Measurements from ENCODE around the gene NSD1.

The NSD1 gene

DNA sequence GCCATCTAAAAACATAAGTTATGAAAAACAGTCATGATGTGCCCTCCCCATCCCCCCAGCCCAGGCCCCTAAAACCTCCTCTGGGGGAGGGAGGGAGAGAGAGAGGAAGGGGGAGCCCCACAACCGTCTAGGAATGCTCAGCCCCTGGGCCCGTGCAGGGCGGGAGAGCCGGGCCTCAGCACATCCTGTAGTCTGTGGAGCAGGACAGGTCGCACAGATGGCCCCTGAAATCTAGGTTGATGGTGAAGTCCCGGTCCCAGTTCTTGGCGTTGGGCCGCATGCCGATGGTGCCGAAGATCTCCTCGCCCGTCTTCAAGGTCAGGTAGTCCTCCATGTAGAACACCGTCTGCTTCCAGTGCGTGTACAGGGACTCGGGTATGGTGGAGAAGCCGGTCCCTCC is 131.8 kb downstream of the NSD1 start:
- H3K9me2 ChIP-seq (replicated peaks; ENCODE audit: control insufficient read depth, low read length), result no peaks in the 10 kb centered on the region
- H3K36me3 ChIP-seq (ENCODE audit: control insufficient read depth, low read length), result peaks cover 87% of the 10 kb centered on the region
- no peaks in the 10 kb centered on the region for H3K27me3 ChIP-seq (ENCODE audit: control insufficient read depth, low read length)
- H3K4me3 ChIP-seq (ENCODE audit: low read length), result no peak overlapping the region
- H3K9me3 ChIP-seq (ENCODE audit: control insufficient read depth, insufficient read depth, low read length), result no peaks in the 10 kb centered on the region
- H3F3A ChIP-seq (ENCODE audit: control insufficient read depth, insufficient read depth), result 0 out of 2 replicates have a peak, but pooled peaks cover 5% of the 10 kb centered on the region
- no peaks in the 10 kb centered on the region for H3K79me2 ChIP-seq (ENCODE audit: control insufficient read depth, low read length)
- no peak overlapping the region for H3K4me2 ChIP-seq (ENCODE audit: low read length)
- H3K4me1 ChIP-seq (ENCODE audit: control insufficient read depth, low read length), result no peaks in the 10 kb centered on the region
- TF ChIP-seq EZH2phosphoT487 (IDR thresholded peaks at IDR 0.05; ENCODE audit: borderline replicate concordance, low read length) (no peak), CTCF (IDR thresholded peaks at IDR 0.05; ENCODE audit: low read depth, low read length, poor library complexity, severe bottlenecking) (no peak)
- no peaks in the 10 kb centered on the region; the same call in 1 of the 2 replicates for H4K20me1 ChIP-seq (ENCODE audit: control insufficient read depth, insufficient read depth, low read depth, low read length)
- H3K27ac ChIP-seq (ENCODE audit: low read depth, low read length), result no peak overlapping the region

DNA sequence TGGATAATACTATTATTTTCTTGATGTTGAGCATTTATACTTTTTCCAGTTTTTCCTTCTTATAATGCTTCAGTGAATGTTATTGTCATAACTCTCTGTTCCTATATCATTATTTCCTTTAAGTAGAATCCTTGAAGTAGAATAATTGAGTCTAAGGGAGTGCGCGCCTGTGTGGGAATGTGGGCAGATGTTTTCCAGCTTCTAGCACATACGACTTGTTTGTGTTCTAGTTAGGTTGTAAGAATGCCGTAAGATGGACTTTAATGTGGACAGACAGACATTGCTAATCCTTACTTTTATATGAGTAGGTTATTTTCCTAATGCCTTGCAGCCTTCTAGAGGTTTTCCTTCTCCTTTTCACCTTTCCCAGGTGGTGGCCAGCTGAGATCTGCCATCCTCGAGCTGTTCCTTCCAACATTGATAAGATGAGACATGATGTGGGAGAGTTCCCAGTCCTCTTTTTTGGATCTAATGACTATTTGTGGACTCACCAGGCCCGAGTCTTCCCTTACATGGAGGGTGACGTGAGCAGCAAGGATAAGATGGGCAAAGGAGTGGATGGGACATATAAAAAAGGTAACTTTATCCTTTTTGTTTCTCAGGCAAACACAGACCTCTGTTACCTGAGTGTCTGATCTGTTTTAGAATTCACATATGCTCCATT is 135.8 kb downstream of the NSD1 start:
- Histone ChIP-seq H3K27me3 (ENCODE audit: control insufficient read depth, low read length) (no peaks in the 10 kb centered on the region), H3K9me3 (ENCODE audit: control insufficient read depth, insufficient read depth, low read length) (no peaks in the 10 kb centered on the region), H3F3A (ENCODE audit: control insufficient read depth, insufficient read depth) (0 out of 2 replicates have a peak, but pooled peaks cover 3% of the 10 kb centered on the region), H3K9me2 (replicated peaks; ENCODE audit: control insufficient read depth, low read length) (no peaks in the 10 kb centered on the region), H3K4me1 (ENCODE audit: control insufficient read depth, low read length) (no peaks in the 10 kb centered on the region), H3K36me3 (ENCODE audit: control insufficient read depth, low read length) (peaks cover 82% of the 10 kb centered on the region), H4K20me1 (ENCODE audit: control insufficient read depth, insufficient read depth, low read depth, low read length) (no peaks in the 10 kb centered on the region; the same call in 1 of the 2 replicates), H3K4me3 (ENCODE audit: low read length) (no peak overlapping the region), H3K79me2 (ENCODE audit: control insufficient read depth, low read length) (no peaks in the 10 kb centered on the region), H3K4me2 (ENCODE audit: low read length) (no peak overlapping the region), H3K27ac (ENCODE audit: low read depth, low read length) (no peak overlapping the region)
- TF ChIP-seq CTCF (IDR thresholded peaks at IDR 0.05; ENCODE audit: low read depth, low read length, poor library complexity, severe bottlenecking) (no peak), EZH2phosphoT487 (IDR thresholded peaks at IDR 0.05; ENCODE audit: borderline replicate concordance, low read length) (no peak)

GRCh38 chr5:177269976-177270375 is 136.4 kb downstream of the NSD1 start:
- H3K9me2 ChIP-seq (replicated peaks; ENCODE audit: control insufficient read depth, low read length), result no peaks in the 10 kb centered on the region
- TF ChIP-seq CTCF (IDR thresholded peaks at IDR 0.05; ENCODE audit: low read depth, low read length, poor library complexity, severe bottlenecking), result no peak
- no peak for TF ChIP-seq EZH2phosphoT487 (IDR thresholded peaks at IDR 0.05; ENCODE audit: borderline replicate concordance, low read length)
- H3K27ac ChIP-seq (ENCODE audit: low read depth, low read length), result no peak overlapping the region
- no peak overlapping the region for H3K4me3 ChIP-seq (ENCODE audit: low read length)
- H3K36me3 ChIP-seq (ENCODE audit: control insufficient read depth, low read length), result peaks cover 78% of the 10 kb centered on the region
- no peaks in the 10 kb centered on the region for H3K9me3 ChIP-seq (ENCODE audit: control insufficient read depth, insufficient read depth, low read length)
- no peaks in the 10 kb centered on the region for H3K4me1 ChIP-seq (ENCODE audit: control insufficient read depth, low read length)
- H4K20me1 ChIP-seq (ENCODE audit: control insufficient read depth, insufficient read depth, low read depth, low read length), result no peaks in the 10 kb centered on the region; the same call in 1 of the 2 replicates
- H3K27me3 ChIP-seq (ENCODE audit: control insufficient read depth, low read length), result no peaks in the 10 kb centered on the region
- H3K79me2 ChIP-seq (ENCODE audit: control insufficient read depth, low read length), result no peaks in the 10 kb centered on the region
- H3K4me2 ChIP-seq (ENCODE audit: low read length), result no peak overlapping the region
- 0 out of 2 replicates have a peak, but pooled peaks cover 3% of the 10 kb centered on the region for H3F3A ChIP-seq (ENCODE audit: control insufficient read depth, insufficient read depth)

All from DOHH2 (cell line).